WTC11 (cell line): ENCODE data around the gene PCGF2. TPM values are rescaled to one million over a fixed set of nuclear protein-coding genes. Genes with fewer than 3 reads are reported as not detected.

Source experiments
- ATAC-seq: fragments of 200-7000 bp; cut with Tn5 transposase; 2 replicates; pipeline ENCODE4 v1.10.0; 2021; ENCODE audit warnings: mild to moderate bottlenecking, moderate library complexity
- Bru-seq: library from RNA; stranded (reverse); fragments of 400-500 nt; gene quantifications from one replicate; lab custom pipeline; 2021; lab: Mats Ljungman, UMichigan
- CTCF ChIA-PET: fragments of 300-600 bp; sonication (Branson Sonifier 250); formaldehyde crosslinking; loops from one replicate; lab custom pipeline; 2021; ENCODE audit warnings: antibody characterized with exemption; lab: Charles Lee
- POLR2A ChIA-PET: fragments of 350-600 bp; sonication (Branson Sonifier 250); formaldehyde crosslinking; loops from one replicate; lab custom pipeline; 2021; ENCODE audit warnings: antibody characterized with exemption; lab: Charles Lee
- DNase-seq: peaks from one replicate; pipeline ENCODE4 v3.0.0; 2021; ENCODE audit warnings: low spot score
- H3K27ac Mint-ChIP-seq: 2 replicates; pipeline ENCODE4 v1.8.0; 2021; ENCODE audit warnings: mixed read lengths
- H3K27me3 Mint-ChIP-seq: 2 replicates; pipeline ENCODE4 v1.8.0; 2021; ENCODE audit warnings: low read depth, mild to moderate bottlenecking, moderate library complexity, mixed read lengths
- H3K36me3 Mint-ChIP-seq: 2 replicates; pipeline ENCODE4 v1.8.0; 2021; ENCODE audit warnings: mixed read lengths
- H3K4me1 Mint-ChIP-seq: 2 replicates; pipeline ENCODE4 v1.8.0; 2022; ENCODE audit warnings: mixed read lengths
- H3K4me3 Mint-ChIP-seq: 2 replicates; pipeline ENCODE4 v1.8.0; 2021; ENCODE audit warnings: mild to moderate bottlenecking, moderate library complexity, mixed read lengths
- H3K9me3 Mint-ChIP-seq: 2 replicates; pipeline ENCODE4 v1.8.0; 2021; ENCODE audit warnings: mixed read lengths
- CBFB ChIP-seq: sonication (generic); formaldehyde crosslinking; IDR thresholded peaks from 2 replicates; pipeline ENCODE4 v1.8.1; 2022; ENCODE audit warnings: mild to moderate bottlenecking, low read depth, missing genetic modification reagents
- ELF4 ChIP-seq: sonication (generic); formaldehyde crosslinking; IDR thresholded peaks from 2 replicates; pipeline ENCODE4 v1.8.1; 2022; ENCODE audit warnings: low read depth, mild to moderate bottlenecking, moderate library complexity, missing genetic modification reagents
- ESRRA ChIP-seq: sonication (generic); formaldehyde crosslinking; IDR thresholded peaks from 2 replicates; pipeline ENCODE4 v1.8.1; 2022; ENCODE audit warnings: mild to moderate bottlenecking, missing genetic modification reagents, borderline replicate concordance
- ETV6 ChIP-seq: sonication (generic); formaldehyde crosslinking; IDR thresholded peaks from 2 replicates; pipeline ENCODE4 v1.8.1; 2022; ENCODE audit warnings: mild to moderate bottlenecking, missing genetic modification reagents
- GRHL2 ChIP-seq: fragments of 250-450 bp; sonication (Bioruptor Pico); IDR thresholded peaks from 2 replicates; pipeline ENCODE4 v1.8.0; 2022; ENCODE audit warnings: mild to moderate bottlenecking, moderate library complexity; ENCODE audit not compliant: insufficient replicate concordance, severe bottlenecking
- IRF2 ChIP-seq: sonication (generic); formaldehyde crosslinking; IDR thresholded peaks from 2 replicates; pipeline ENCODE4 v1.8.0; 2022; ENCODE audit warnings: low read depth, missing genetic modification reagents, borderline replicate concordance
- PREB ChIP-seq: sonication (generic); formaldehyde crosslinking; IDR thresholded peaks from 2 replicates; pipeline ENCODE4 v1.8.1; 2022; ENCODE audit warnings: mild to moderate bottlenecking, missing genetic modification reagents, moderate library complexity, borderline replicate concordance
- RORB ChIP-seq: fragments of 250-450 bp; sonication (Bioruptor Pico); IDR thresholded peaks from 2 replicates; pipeline ENCODE4 v1.9.0; 2021; ENCODE audit warnings: mild to moderate bottlenecking
- SP1 ChIP-seq: sonication (generic); formaldehyde crosslinking; conservative IDR thresholded peaks from 2 replicates; pipeline ENCODE4 v1.8.1; 2022; ENCODE audit warnings: missing genetic modification reagents
- TEAD1 ChIP-seq: sonication (generic); formaldehyde crosslinking; IDR thresholded peaks from 2 replicates; pipeline ENCODE4 v1.8.0; 2022; ENCODE audit warnings: mild to moderate bottlenecking, missing genetic modification reagents
- USF1 ChIP-seq: sonication (generic); formaldehyde crosslinking; IDR thresholded peaks from 2 replicates; pipeline ENCODE4 v1.8.0; 2022; ENCODE audit warnings: mild to moderate bottlenecking, missing genetic modification reagents
- ZNF138 ChIP-seq: sonication (generic); formaldehyde crosslinking; conservative IDR thresholded peaks from 2 replicates; pipeline ENCODE4 v1.8.1; 2022; ENCODE audit warnings: mild to moderate bottlenecking, moderate library complexity, missing genetic modification reagents
- ZNF219 ChIP-seq: sonication (generic); formaldehyde crosslinking; IDR thresholded peaks from 2 replicates; pipeline ENCODE4 v1.8.0; 2023; ENCODE audit warnings: missing genetic modification reagents, mild to moderate bottlenecking, borderline replicate concordance
- ZNF263 ChIP-seq: sonication (generic); formaldehyde crosslinking; IDR thresholded peaks from 2 replicates; pipeline ENCODE4 v1.8.1; 2022; ENCODE audit warnings: low read depth, mild to moderate bottlenecking, moderate library complexity, missing genetic modification reagents
- ZNF423 ChIP-seq: fragments of 250-450 bp; sonication (Bioruptor Pico); IDR thresholded peaks from 2 replicates; pipeline ENCODE4 v2.1.2; 2022; ENCODE audit warnings: mild to moderate bottlenecking, moderate library complexity
- long read RNA-seq, 3 experiments: library from RNA in 1 of 3; library from capped mRNA in 1 of 3; library from polyadenylated mRNA in 1 of 3; unstranded in 2 of 3; stranded (forward) in 1 of 3; transcript quantifications; one replicate each; pipeline ENCODE4 v2.0.0, GENCODE V29; 2021
- total RNA-seq: library from RNA; stranded (reverse); gene quantifications from 3 replicates; pipeline ENCODE4 v1.2.3, GENCODE V29; 2021
- TF ChIP-seq, protein P1 (sequence below): sonication (generic); formaldehyde crosslinking; IDR thresholded peaks from 2 replicates; pipeline ENCODE4 v1.8.1; 2023; ENCODE audit warnings: mild to moderate bottlenecking, missing genetic modification reagents, moderate library complexity
- TF ChIP-seq, protein P2 (sequence below): sonication (generic); formaldehyde crosslinking; IDR thresholded peaks from 2 replicates; pipeline ENCODE4 v1.8.1; 2022; ENCODE audit warnings: low read depth, missing genetic modification reagents, borderline replicate concordance
- TF ChIP-seq, protein P3 (sequence below): sonication (generic); formaldehyde crosslinking; IDR thresholded peaks from 2 replicates; pipeline ENCODE4 v1.8.0; 2023; ENCODE audit warnings: mild to moderate bottlenecking, missing genetic modification reagents
- TF ChIP-seq, protein P4 (sequence below): sonication (generic); formaldehyde crosslinking; IDR thresholded peaks from 2 replicates; pipeline ENCODE4 v1.8.1; 2023; ENCODE audit warnings: mild to moderate bottlenecking, missing genetic modification reagents, moderate library complexity
- TF ChIP-seq, protein P5 (sequence below): fragments of 250-450 bp; sonication (Bioruptor Pico); IDR thresholded peaks from 2 replicates; pipeline ENCODE4 v1.9.0; 2021; ENCODE audit warnings: mild to moderate bottlenecking

Gene PCGF2
- total RNA-seq (102 to 111 TPM (median 104 TPM) in 3 replicates), Bru-seq, nascent RNA (percentile 78 among the genes with signal in this experiment)
- long read RNA-seq, experiment 1, partial matches to known transcripts: 13 of 38 reads
- long read RNA-seq, experiment 1, other reads (novel, unspliced or antisense): 24 of 38 reads
- long read RNA-seq, experiment 2, partial matches to known transcripts: 36 of 136 reads
- long read RNA-seq, experiment 2, other reads (novel, unspliced or antisense): 94 of 136 reads
- long read RNA-seq, experiment 3, transcript PCGF2-207 (11 exons, 2,604 nt): major isoform, 5 of 74 reads
- long read RNA-seq, experiment 3, partial matches to known transcripts: 13 of 74 reads
- long read RNA-seq, experiment 3, other reads (novel, unspliced or antisense): 54 of 74 reads

GRCh38 chr17:38748149-38748891 is at the start of gene PCGF2:
PCGF2 (minus strand) TSS chr17:38748336; CDS start chr17:38740402, 7,934 bp downstream.
- TF ChIP-seq GRHL2 (no peak), TEAD1 (peak; percentile 66; the same call in 1 of the 2 replicates), ZNF219 (CRISPR knock-in tag) (0 out of 2 replicates have a peak, but pooled peaks have one; percentile 9), USF1 (CRISPR knock-in tag) (peak; percentile 87), ETV6 (CRISPR knock-in tag) (0 out of 2 replicates have a peak, but pooled peaks have one; percentile 39), SP1 (peak; percentile 37; the same call in 1 of the 2 replicates), IRF2 (no peak), CBFB (no peak), ZNF423 (CRISPR knock-in tag) (no peak), RORB (CRISPR knock-in tag) (no peak), PREB (CRISPR knock-in tag) (no peak)
- TF ChIP-seq, protein P1, sequence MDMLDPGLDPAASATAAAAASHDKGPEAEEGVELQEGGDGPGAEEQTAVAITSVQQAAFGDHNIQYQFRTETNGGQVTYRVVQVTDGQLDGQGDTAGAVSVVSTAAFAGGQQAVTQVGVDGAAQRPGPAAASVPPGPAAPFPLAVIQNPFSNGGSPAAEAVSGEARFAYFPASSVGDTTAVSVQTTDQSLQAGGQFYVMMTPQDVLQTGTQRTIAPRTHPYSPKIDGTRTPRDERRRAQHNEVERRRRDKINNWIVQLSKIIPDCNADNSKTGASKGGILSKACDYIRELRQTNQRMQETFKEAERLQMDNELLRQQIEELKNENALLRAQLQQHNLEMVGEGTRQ (CRISPR knock-in tag): peak; percentile 91
- TF ChIP-seq, protein P2, sequence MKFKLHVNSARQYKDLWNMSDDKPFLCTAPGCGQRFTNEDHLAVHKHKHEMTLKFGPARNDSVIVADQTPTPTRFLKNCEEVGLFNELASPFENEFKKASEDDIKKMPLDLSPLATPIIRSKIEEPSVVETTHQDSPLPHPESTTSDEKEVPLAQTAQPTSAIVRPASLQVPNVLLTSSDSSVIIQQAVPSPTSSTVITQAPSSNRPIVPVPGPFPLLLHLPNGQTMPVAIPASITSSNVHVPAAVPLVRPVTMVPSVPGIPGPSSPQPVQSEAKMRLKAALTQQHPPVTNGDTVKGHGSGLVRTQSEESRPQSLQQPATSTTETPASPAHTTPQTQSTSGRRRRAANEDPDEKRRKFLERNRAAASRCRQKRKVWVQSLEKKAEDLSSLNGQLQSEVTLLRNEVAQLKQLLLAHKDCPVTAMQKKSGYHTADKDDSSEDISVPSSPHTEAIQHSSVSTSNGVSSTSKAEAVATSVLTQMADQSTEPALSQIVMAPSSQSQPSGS (CRISPR knock-in tag): no peak
- TF ChIP-seq, protein P3, sequence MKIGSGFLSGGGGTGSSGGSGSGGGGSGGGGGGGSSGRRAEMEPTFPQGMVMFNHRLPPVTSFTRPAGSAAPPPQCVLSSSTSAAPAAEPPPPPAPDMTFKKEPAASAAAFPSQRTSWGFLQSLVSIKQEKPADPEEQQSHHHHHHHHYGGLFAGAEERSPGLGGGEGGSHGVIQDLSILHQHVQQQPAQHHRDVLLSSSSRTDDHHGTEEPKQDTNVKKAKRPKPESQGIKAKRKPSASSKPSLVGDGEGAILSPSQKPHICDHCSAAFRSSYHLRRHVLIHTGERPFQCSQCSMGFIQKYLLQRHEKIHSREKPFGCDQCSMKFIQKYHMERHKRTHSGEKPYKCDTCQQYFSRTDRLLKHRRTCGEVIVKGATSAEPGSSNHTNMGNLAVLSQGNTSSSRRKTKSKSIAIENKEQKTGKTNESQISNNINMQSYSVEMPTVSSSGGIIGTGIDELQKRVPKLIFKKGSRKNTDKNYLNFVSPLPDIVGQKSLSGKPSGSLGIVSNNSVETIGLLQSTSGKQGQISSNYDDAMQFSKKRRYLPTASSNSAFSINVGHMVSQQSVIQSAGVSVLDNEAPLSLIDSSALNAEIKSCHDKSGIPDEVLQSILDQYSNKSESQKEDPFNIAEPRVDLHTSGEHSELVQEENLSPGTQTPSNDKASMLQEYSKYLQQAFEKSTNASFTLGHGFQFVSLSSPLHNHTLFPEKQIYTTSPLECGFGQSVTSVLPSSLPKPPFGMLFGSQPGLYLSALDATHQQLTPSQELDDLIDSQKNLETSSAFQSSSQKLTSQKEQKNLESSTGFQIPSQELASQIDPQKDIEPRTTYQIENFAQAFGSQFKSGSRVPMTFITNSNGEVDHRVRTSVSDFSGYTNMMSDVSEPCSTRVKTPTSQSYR (CRISPR knock-in tag): 0 out of 2 replicates have a peak, but pooled peaks have one; percentile 10
- H3K27me3 Mint-ChIP-seq: peaks cover 2% of the 10 kb centered on the region
- POLR2A ChIA-PET: interaction anchor here (1.6 kb wide), 1 partner anchor 43 kb away, joined by 6 read pairs; the partner anchor contains the start of gene MLLT6
- ATAC-seq: peak; percentile 4
- H3K4me1 Mint-ChIP-seq: peaks cover 44% of the 10 kb centered on the region
- CTCF ChIA-PET: interaction anchor here (4.4 kb wide), 1 partner anchor 13 kb away, joined by 45 read pairs; no protein-coding TSS in a partner anchor
- peak within 1 kb of the TSS; percentile 97 for H3K4me3 Mint-ChIP-seq
- H3K27ac Mint-ChIP-seq: peak within 1 kb of the TSS; percentile 68; the same call in 1 of the 2 replicates
- peaks cover 5% of the 10 kb centered on the region for H3K36me3 Mint-ChIP-seq
- H3K9me3 Mint-ChIP-seq: no peaks in the 10 kb centered on the region
- peak; percentile 96 for DNase-seq

DNA sequence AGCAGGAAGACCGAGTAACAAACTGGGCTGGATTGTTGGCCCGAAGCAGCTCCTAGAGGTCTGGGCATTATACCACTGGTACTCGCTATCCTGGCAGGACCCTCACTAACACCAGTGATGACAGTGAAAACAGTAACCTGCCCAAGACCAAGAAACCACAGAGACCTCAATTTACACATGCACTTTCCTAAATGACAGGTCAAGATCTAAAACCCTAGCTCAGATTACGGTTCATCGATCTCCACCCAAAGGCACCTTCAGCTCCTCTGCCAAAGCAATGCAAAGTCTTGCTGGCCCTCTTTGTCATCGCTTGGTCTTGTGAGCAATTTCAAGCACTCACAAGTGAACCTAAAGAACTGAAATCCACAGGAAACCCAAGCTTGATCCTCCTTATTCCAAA is 49.7 kb upstream of the PCGF2 start:
- CTCF ChIA-PET: no interaction called here
- DNase-seq (no peak), ATAC-seq (no peak)
- no peaks in the 10 kb centered on the region for H3K27me3 Mint-ChIP-seq
- POLR2A ChIA-PET: no interaction called here
- no peaks in the 10 kb centered on the region for H3K9me3 Mint-ChIP-seq
- peak overlapping the region; percentile 98 for H3K4me3 Mint-ChIP-seq
- H3K36me3 Mint-ChIP-seq: peaks cover 37% of the 10 kb centered on the region
- H3K4me1 Mint-ChIP-seq: peaks cover 21% of the 10 kb centered on the region
- peak overlapping the region; percentile 96; the same call in 1 of the 2 replicates for H3K27ac Mint-ChIP-seq
- TF ChIP-seq ELF4 (CRISPR knock-in tag) (no peak), SP1 (no peak), ZNF263 (no peak), ZNF138 (CRISPR knock-in tag) (no peak), ESRRA (CRISPR knock-in tag) (no peak), PREB (CRISPR knock-in tag) (no peak)
- TF ChIP-seq, protein P4, sequence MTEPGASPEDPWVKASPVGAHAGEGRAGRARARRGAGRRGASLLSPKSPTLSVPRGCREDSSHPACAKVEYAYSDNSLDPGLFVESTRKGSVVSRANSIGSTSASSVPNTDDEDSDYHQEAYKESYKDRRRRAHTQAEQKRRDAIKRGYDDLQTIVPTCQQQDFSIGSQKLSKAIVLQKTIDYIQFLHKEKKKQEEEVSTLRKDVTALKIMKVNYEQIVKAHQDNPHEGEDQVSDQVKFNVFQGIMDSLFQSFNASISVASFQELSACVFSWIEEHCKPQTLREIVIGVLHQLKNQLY (CRISPR knock-in tag): no peak
- TF ChIP-seq, protein P5, sequence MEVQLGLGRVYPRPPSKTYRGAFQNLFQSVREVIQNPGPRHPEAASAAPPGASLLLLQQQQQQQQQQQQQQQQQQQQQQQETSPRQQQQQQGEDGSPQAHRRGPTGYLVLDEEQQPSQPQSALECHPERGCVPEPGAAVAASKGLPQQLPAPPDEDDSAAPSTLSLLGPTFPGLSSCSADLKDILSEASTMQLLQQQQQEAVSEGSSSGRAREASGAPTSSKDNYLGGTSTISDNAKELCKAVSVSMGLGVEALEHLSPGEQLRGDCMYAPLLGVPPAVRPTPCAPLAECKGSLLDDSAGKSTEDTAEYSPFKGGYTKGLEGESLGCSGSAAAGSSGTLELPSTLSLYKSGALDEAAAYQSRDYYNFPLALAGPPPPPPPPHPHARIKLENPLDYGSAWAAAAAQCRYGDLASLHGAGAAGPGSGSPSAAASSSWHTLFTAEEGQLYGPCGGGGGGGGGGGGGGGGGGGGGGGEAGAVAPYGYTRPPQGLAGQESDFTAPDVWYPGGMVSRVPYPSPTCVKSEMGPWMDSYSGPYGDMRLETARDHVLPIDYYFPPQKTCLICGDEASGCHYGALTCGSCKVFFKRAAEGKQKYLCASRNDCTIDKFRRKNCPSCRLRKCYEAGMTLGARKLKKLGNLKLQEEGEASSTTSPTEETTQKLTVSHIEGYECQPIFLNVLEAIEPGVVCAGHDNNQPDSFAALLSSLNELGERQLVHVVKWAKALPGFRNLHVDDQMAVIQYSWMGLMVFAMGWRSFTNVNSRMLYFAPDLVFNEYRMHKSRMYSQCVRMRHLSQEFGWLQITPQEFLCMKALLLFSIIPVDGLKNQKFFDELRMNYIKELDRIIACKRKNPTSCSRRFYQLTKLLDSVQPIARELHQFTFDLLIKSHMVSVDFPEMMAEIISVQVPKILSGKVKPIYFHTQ: no peak
